Breast epithelium (tissue), 4 donors: ENCODE measurements around the gene RAI1. TPM values are rescaled to one million over a fixed set of nuclear protein-coding genes. Genes with fewer than 3 reads are reported as not detected.

ENCODE experiments used
- DNase-seq, 2 donors: peaks; one replicate each; pipeline ENCODE4 v3.0.0-alpha.2; 2019; ENCODE audit warnings: low spot score in 2 of 2
- H3K27ac ChIP-seq, 2 donors: fragments of 200-600 bp; sonication (generic) in 1 of 2; one replicate each; pipeline ENCODE4 v1.5.1; 2016 to 2019; ENCODE audit warnings: mild to moderate bottlenecking in 1 of 2
- H3K27me3 ChIP-seq, 2 donors: fragments of 200-600 bp; sonication (generic) in 1 of 2; one replicate each; pipeline versions ENCODE4 v1.5.1 to v1.6.0; 2017 to 2019; ENCODE audit warnings: control low read depth in 1 of 2, mild to moderate bottlenecking in 1 of 2
- H3K36me3 ChIP-seq: fragments of 200-600 bp; one replicate; pipeline ENCODE4 v1.5.1; 2019
- H3K4me1 ChIP-seq, 2 donors: fragments of 200-600 bp; sonication (generic); one replicate each; pipeline ENCODE4 v1.5.1; 2016 to 2019; ENCODE audit warnings: control low read depth in 1 of 2
- H3K4me3 ChIP-seq, 3 donors: fragments of 200-600 bp; sonication (generic); 1 replicate in 2 of 3; 2 replicates in 1 of 3; pipeline ENCODE4 v1.5.1; 2016 to 2019; ENCODE audit warnings: mild to moderate bottlenecking in 3 of 3, moderate library complexity in 2 of 3
- H3K9me3 ChIP-seq, 2 donors: fragments of 200-600 bp; sonication (generic) in 1 of 2; one replicate each; pipeline ENCODE4 v1.5.1; 2016 to 2019; ENCODE audit warnings: control low read depth in 1 of 2
- CTCF ChIP-seq, 3 donors: fragments of 450-650 bp; IDR thresholded peaks; one replicate each; pipeline ENCODE4 v1.5.1; 2016 to 2017; ENCODE audit warnings: antibody characterized with exemption in 3 of 3, mild to moderate bottlenecking in 3 of 3, moderate library complexity in 3 of 3
- POLR2A ChIP-seq: fragments of 450-650 bp; IDR thresholded peaks from one replicate; pipeline ENCODE4 v1.6.1; 2016; ENCODE audit warnings: antibody characterized with exemption, mild to moderate bottlenecking, moderate library complexity
- POLR2AphosphoS5 ChIP-seq, 3 donors: sonication (generic); formaldehyde crosslinking; IDR thresholded peaks; one replicate each; pipeline ENCODE4 v1.6.1; 2017; ENCODE audit warnings: antibody characterized with exemption in 3 of 3
- intact Hi-C: fragments of 100-400 bp; cut with DNase I; formaldehyde crosslinking; loops from one replicate; pipeline ENCODE4 v1.15.1; 2023; ENCODE audit warnings: low total_unique reads
- total RNA-seq, 3 donors: library from RNA; depleted of rRNA; stranded (reverse); fragments of >200 nt; gene quantifications; one replicate each; pipeline ENCODE4 v1.1.0, GENCODE V29; 2016

The RAI1 gene
- total RNA-seq, 3 donors from 2014 or later, result 5.6 to 25.6 (median 20.6) TPM

- H3K4me3 ChIP-seq, result peak overlapping the region; percentile 40 to 80 (median 51)
- peaks cover 17 to 46% of the 10 kb centered on the region in 2 donors for H3K4me1 ChIP-seq
- H3K27ac ChIP-seq, result peak overlapping the region; percentile 8 to 69
- intact Hi-C loops, result no loop called here
- TF ChIP-seq POLR2AphosphoS5 (IDR thresholded peaks at IDR 0.05) (peak in 1 of 3 donors; percentile 64), POLR2A (no peak), CTCF (IDR thresholded peaks at IDR 0.05) (no peak)
- H3K27me3 ChIP-seq, result no peaks in the 10 kb centered on the region
- DNase-seq, result peak in 1 of 2 donors; percentile 69
- H3K9me3 ChIP-seq, result no peaks in the 10 kb centered on the region
- H3K36me3 ChIP-seq, result no peaks in the 10 kb centered on the region
Observed at GRCh38 chr17:17822189-17822588, 140.9 kb downstream of the RAI1 start.

GRCh38 chr17:17822616-17823015, 141.4 kb downstream of the RAI1 start:
- Histone ChIP-seq H3K4me3 (peak overlapping the region; percentile 40 to 80 (median 51)), H3K27me3 (no peaks in the 10 kb centered on the region), H3K36me3 (no peaks in the 10 kb centered on the region), H3K4me1 (peaks cover 17 to 50% of the 10 kb centered on the region in 2 donors), H3K9me3 (no peaks in the 10 kb centered on the region), H3K27ac (peak overlapping the region; percentile 8 to 69)
- intact Hi-C loops, result no loop called here
- DNase-seq, result no peak
- TF ChIP-seq POLR2A (no peak), POLR2AphosphoS5 (IDR thresholded peaks at IDR 0.05) (no peak), CTCF (IDR thresholded peaks at IDR 0.05) (no peak)

- no peaks in the 10 kb centered on the region for H3K9me3 ChIP-seq
- no peaks in the 10 kb centered on the region for H3K36me3 ChIP-seq
- H3K4me3 ChIP-seq, result peak overlapping the region; percentile 40 to 80 (median 51)
- peak; percentile 86 to 92 for DNase-seq
- intact Hi-C loops, result no loop called here
- H3K27me3 ChIP-seq, result no peaks in the 10 kb centered on the region
- peak overlapping the region; percentile 84 to 92 for H3K27ac ChIP-seq
- TF ChIP-seq POLR2AphosphoS5 (IDR thresholded peaks at IDR 0.05), result peak; percentile 37 to 48 (median 43)
- no peak for TF ChIP-seq POLR2A
- no peak for TF ChIP-seq CTCF (IDR thresholded peaks at IDR 0.05)
- H3K4me1 ChIP-seq, result peaks cover 17 to 55% of the 10 kb centered on the region in 2 donors
Observed at GRCh38 chr17:17823433-17824118, 142.3 kb downstream of the RAI1 start.

- Histone ChIP-seq H3K27ac (peak overlapping the region; percentile 84 to 92), H3K4me1 (peaks cover 17 to 55% of the 10 kb centered on the region in 2 donors)
- intact Hi-C loops, result no loop called here
Observed at GRCh38 chr17:17824119-17824782, 143.0 kb downstream of the RAI1 start.

GRCh38 chr17:17824783-17825614, 143.7 kb downstream of the RAI1 start:
- intact Hi-C loops, result no loop called here
- Histone ChIP-seq H3K27ac (peak overlapping the region; percentile 84 to 92), H3K27me3 (no peaks in the 10 kb centered on the region), H3K9me3 (no peaks in the 10 kb centered on the region), H3K4me3 (peak overlapping the region in 1 of 3 donors; percentile 80), H3K36me3 (no peaks in the 10 kb centered on the region), H3K4me1 (peaks cover 17 to 51% of the 10 kb centered on the region in 2 donors)
- no peak for DNase-seq
- no peak for TF ChIP-seq POLR2AphosphoS5 (IDR thresholded peaks at IDR 0.05)
- TF ChIP-seq CTCF (IDR thresholded peaks at IDR 0.05), result no peak
- no peak for TF ChIP-seq POLR2A

More at GRCh38 chr17:17824119-17824782, 143.0 kb downstream of the RAI1 start:
- Histone ChIP-seq H3K9me3 (no peaks in the 10 kb centered on the region), H3K27me3 (no peaks in the 10 kb centered on the region), H3K36me3 (no peaks in the 10 kb centered on the region), H3K4me3 (peak overlapping the region; percentile 40 to 80 (median 51))
- no peak for DNase-seq
- TF ChIP-seq POLR2AphosphoS5 (IDR thresholded peaks at IDR 0.05) (peak in 1 of 3 donors; percentile 6), POLR2A (no peak)
